Fibroblast of the aortic adventitia (primary cell): ENCODE measurements around the gene HGS. TPM values are rescaled to one million over a fixed set of nuclear protein-coding genes. Genes with fewer than 3 reads are reported as not detected.

Experiments used
- DNase-seq: peaks from one replicate; pipeline ENCODE4 v3.0.0-alpha.2; 2010; ENCODE audit warnings: low read depth
- H3K4me3 ChIP-seq: 2 replicates; pipeline ENCODE4 v1.5.1; 2011; ENCODE audit warnings: low read depth, mild to moderate bottlenecking, control low read depth, low read length, moderate library complexity
- CTCF ChIP-seq: IDR thresholded peaks from 2 replicates; pipeline ENCODE4 v1.5.1; 2011; ENCODE audit warnings: mild to moderate bottlenecking, low read length, control low read depth, inconsistent platforms; ENCODE audit not compliant: insufficient read depth
- total RNA-seq: library from RNA; depleted of rRNA; stranded (reverse); fragments of >200 nt; gene quantifications from 2 replicates; pipeline ENCODE4 v1.2.3, GENCODE V29; 2012; ENCODE audit warnings: low replicate concordance

The HGS gene
- total RNA-seq, 1 donor: 94.7 TPM

- no peak for TF ChIP-seq CTCF
- DNase-seq: peak; percentile 51
- peak within 1 kb of the TSS; percentile 72 for H3K4me3 ChIP-seq
Measured at GRCh38 chr17:81711814-81712467, 28.1 kb downstream of the HGS start, which contains the start of gene SLC25A10. Gene SLC25A10 (plus strand): TSS chr17:81712284. CDS start chr17:81712427, 143 bp downstream.

- no peak for TF ChIP-seq CTCF
- no peak for DNase-seq
- H3K4me3 ChIP-seq: peak overlapping the region; percentile 72
Measured at GRCh38 chr17:81712468-81713003, 28.7 kb downstream of the HGS start.

DNA sequence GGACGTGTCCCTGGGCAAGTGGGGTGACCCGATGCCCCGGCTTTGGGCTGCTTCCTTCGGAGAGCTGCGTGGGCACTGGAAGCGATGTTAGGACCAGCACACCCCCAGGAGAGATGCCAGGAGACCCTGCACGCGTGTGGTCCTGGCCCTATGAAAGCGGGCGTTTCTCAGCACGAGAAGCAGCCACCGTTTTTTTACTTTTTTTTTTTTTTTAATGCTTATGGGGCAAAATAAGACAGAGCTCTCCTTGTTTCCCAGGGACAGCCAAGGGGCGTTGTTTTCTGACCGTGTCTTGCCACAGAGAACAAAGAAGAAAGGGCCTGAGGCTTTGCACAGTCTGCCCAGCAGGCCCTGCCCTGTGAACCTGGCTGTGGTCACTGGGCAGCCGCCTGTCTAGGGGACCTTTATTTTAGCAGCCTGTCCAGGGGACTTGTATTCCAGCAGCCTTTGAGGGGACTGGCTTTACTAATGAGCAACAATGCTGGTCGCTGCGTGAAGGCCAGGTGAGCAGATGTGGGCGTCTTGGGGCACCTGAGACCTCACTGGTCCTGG is 29.3 kb downstream of the HGS start:
- TF ChIP-seq CTCF: no peak
- no peak for DNase-seq
- peak overlapping the region; percentile 72 for H3K4me3 ChIP-seq

DNA sequence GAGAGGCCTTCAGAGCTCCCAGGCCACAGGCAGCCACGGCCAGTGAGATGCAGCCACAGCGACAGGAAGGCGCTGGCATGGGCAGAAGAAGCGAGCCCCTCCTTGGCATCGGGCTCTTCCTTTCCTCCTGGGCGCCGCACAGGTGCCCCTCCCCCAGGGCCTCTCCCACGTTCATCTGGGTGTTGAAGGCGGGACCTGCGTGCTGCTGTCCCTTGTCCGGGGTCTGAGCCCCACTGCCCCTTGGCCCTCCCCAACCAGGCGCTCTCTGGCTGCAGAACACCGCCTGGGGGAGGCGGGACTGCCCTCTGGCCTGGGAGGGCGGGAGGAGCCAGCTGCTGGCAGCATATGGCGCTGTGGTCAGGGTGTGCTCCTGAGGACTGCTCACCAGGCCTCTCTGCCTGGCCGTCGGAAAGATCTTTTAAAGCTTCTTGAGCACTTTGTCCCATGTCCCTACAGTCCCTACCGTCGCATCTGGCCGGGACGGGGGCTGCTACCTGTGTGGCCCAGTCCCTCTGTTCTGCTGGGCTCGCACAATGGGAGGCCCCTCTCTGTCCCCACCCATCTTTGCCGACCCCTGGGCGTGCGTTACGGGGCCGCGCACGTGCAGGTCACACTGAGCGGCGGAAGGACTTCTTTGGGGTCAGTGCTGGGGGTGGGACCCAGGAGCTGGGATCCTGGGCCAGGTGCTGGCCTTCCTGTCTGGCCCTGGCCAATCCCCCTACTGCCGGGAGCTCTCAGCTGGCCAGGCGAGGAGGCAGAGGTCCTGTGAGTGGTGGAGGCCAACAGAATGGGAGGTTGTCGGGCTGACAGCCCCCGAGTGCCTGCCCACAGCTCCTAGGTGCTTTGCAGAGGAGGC is 30.0 kb downstream of the HGS start:
- H3K4me3 ChIP-seq: peak overlapping the region; percentile 9
- no peak for TF ChIP-seq CTCF

DNA sequence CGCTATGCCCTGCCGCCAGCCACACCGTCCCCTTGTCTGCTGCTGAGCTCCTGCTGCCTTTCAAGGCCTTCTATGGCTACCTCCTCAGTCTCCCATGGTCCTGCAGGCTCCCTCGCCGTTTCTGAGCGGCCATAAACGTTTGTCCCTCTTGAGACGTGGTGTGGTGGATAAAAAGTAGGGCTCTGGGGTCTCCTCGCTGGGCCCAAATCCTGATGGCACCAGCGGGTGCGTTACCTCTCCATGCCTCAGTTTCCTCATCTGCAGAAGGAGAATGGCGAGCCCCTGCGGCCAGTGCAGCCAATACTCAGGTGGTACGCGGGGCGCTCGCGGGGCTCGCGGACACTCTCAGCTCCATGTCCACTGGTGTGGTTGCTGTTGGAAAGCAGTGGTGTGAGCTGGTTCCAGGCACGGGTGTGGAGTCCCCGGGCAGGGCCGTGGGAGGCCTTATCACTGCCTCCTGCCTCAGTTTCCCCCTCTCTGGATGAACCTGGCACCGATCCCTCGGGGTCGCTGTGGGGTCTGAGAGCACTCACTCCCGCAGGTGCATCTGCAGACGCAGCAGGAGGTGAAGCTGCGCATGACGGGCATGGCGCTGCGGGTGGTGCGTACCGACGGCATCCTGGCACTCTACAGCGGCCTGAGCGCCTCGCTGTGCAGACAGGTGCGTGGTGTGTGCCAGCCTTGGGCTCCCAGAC is 30.7 kb downstream of the HGS start:
- no peak overlapping the region for H3K4me3 ChIP-seq
- no peak for TF ChIP-seq CTCF
- no peak for DNase-seq

More for the DNA sequence above, 30.0 kb downstream of the HGS start:
- no peak for DNase-seq
